HUDEP-2 (cell line): Measurements from ENCODE around the gene CDH8.
A peak's percentile ranks its signal among the peaks of the same experiment; 100 is the strongest.
"Not testable (repeated sequence)": the region's sequence is repeated elsewhere in the genome, so short reads cannot be mapped to it uniquely, and the experiment has no call there.

Experiments used
- DNase-seq, 76 experiments: peaks; one replicate each; lab custom pipeline; 2025; ENCODE audit not compliant: unreplicated experiment in 76 of 76; lab: John Stamatoyannopoulos, UW

Gene CDH8

GRCh38 chr16:61797961-61798507 is 238.2 kb downstream of the CDH8 start:
- no peak for DNase-seq

GRCh38 chr16:61797296-61797795 is 238.9 kb downstream of the CDH8 start:
- no peak for DNase-seq

- DNase-seq = no peak
Observed at GRCh38 chr16:61792194-61792909, 243.9 kb downstream of the CDH8 start.

- DNase-seq = no peak
Observed at GRCh38 chr16:61791464-61791863, 244.8 kb downstream of the CDH8 start.

GRCh38 chr16:61781855-61782254 is 254.4 kb downstream of the CDH8 start:
- not testable (repeated sequence) for DNase-seq

- DNase-seq = peak in 4 of 76 experiments; percentile 4 to 27 (median 17)
Observed at GRCh38 chr16:61780161-61780560, 256.1 kb downstream of the CDH8 start.

GRCh38 chr16:61770301-61770700 is 265.9 kb downstream of the CDH8 start:
- no peak for DNase-seq

GRCh38 chr16:61763991-61764390 is 272.2 kb downstream of the CDH8 start:
- no peak for DNase-seq

GRCh38 chr16:61763013-61763412 is 273.2 kb downstream of the CDH8 start:
- no peak for DNase-seq

- DNase-seq = no peak
Observed at GRCh38 chr16:61730997-61731396, 305.2 kb downstream of the CDH8 start.

GRCh38 chr16:61726701-61727100 is 309.5 kb downstream of the CDH8 start:
- no peak for DNase-seq

- DNase-seq = no peak
Observed at GRCh38 chr16:61726125-61726524, 310.1 kb downstream of the CDH8 start.

- no peak for DNase-seq
Observed at GRCh38 chr16:61721544-61721943, 314.7 kb downstream of the CDH8 start.

GRCh38 chr16:61715393-61715792 is 320.8 kb downstream of the CDH8 start:
- DNase-seq = no peak

- DNase-seq = no peak
Observed at GRCh38 chr16:61713787-61714186, 322.5 kb downstream of the CDH8 start.

GRCh38 chr16:61699640-61700039 is 336.6 kb downstream of the CDH8 start:
- not testable (repeated sequence) for DNase-seq

- DNase-seq = no peak
Observed at GRCh38 chr16:61684541-61684940, 351.7 kb downstream of the CDH8 start.

- DNase-seq = no peak
Observed at GRCh38 chr16:61681673-61682072, 354.6 kb downstream of the CDH8 start.

GRCh38 chr16:61681124-61681523 is 355.1 kb downstream of the CDH8 start:
- DNase-seq = no peak

GRCh38 chr16:61678182-61678581 is 358.1 kb downstream of the CDH8 start:
- no peak for DNase-seq

GRCh38 chr16:61677776-61678175 is 358.5 kb downstream of the CDH8 start:
- DNase-seq = no peak

- no peak for DNase-seq
Observed at GRCh38 chr16:61676740-61677139, 359.5 kb downstream of the CDH8 start.
